Mesendoderm (in vitro differentiated cells): ENCODE results near the gene ACOT11.

ENCODE experiments used
- DNase-seq: peaks from one replicate; pipeline ENCODE4 v3.0.0; 2013
- H2AK5ac ChIP-seq: 2 replicates; pipeline ENCODE4 v1.6.1; 2013; ENCODE audit warnings: low read length, inconsistent platforms
- H2BK120ac ChIP-seq: 2 replicates; pipeline ENCODE4 v1.6.1; 2013; ENCODE audit warnings: low read depth, mild to moderate bottlenecking, low read length, moderate library complexity, mixed read lengths
- H2BK15ac ChIP-seq: replicated peaks from 2 replicates; pipeline ENCODE4 v1.6.1; 2013; ENCODE audit warnings: low read depth, mild to moderate bottlenecking, moderate library complexity
- H2BK5ac ChIP-seq: 2 replicates; pipeline ENCODE4 v1.6.1; 2013; ENCODE audit warnings: low read length, inconsistent platforms
- H3K18ac ChIP-seq: 2 replicates; pipeline ENCODE4 v1.6.1; 2013; ENCODE audit warnings: mild to moderate bottlenecking, low read length, mixed read lengths
- H3K23ac ChIP-seq: one replicate; pipeline ENCODE4 v1.6.1; 2013; ENCODE audit warnings: low read length
- H3K27ac ChIP-seq: 2 replicates; pipeline ENCODE4 v1.5.1; 2013; ENCODE audit warnings: low read depth, mild to moderate bottlenecking, inconsistent platforms, low read length, moderate library complexity
- H3K27me3 ChIP-seq: 2 replicates; pipeline ENCODE4 v1.6.1; 2013; ENCODE audit warnings: low read length, control low read depth, mild to moderate bottlenecking, inconsistent platforms; ENCODE audit not compliant: insufficient read depth, poor library complexity
- H3K36me3 ChIP-seq: 2 replicates; pipeline ENCODE4 v1.6.1; 2013; ENCODE audit warnings: low read length, inconsistent platforms; ENCODE audit not compliant: control insufficient read depth, insufficient read depth
- H3K4ac ChIP-seq: one replicate; pipeline ENCODE4 v1.6.1; 2013; ENCODE audit warnings: low read depth, mild to moderate bottlenecking, low read length, moderate library complexity
- H3K4me1 ChIP-seq: 2 replicates; pipeline ENCODE4 v1.6.1; 2013; ENCODE audit warnings: low read depth, low read length, inconsistent platforms; ENCODE audit not compliant: control insufficient read depth
- H3K4me2 ChIP-seq: 2 replicates; pipeline ENCODE4 v1.6.1; 2013; ENCODE audit warnings: low read length
- H3K4me3 ChIP-seq: 2 replicates; pipeline ENCODE4 v1.5.1; 2013; ENCODE audit warnings: mild to moderate bottlenecking, low read length
- H3K56ac ChIP-seq: one replicate; pipeline ENCODE4 v1.6.1; 2013; ENCODE audit warnings: low read length
- H3K79me1 ChIP-seq: 2 replicates; pipeline ENCODE4 v1.6.1; 2013; ENCODE audit warnings: low read length, inconsistent platforms
- H3K79me2 ChIP-seq: 2 replicates; pipeline ENCODE4 v1.6.1; 2013; ENCODE audit warnings: mild to moderate bottlenecking, low read length; ENCODE audit not compliant: control insufficient read depth, insufficient read depth
- H3K9ac ChIP-seq: 2 replicates; pipeline ENCODE4 v1.6.1; 2013; ENCODE audit warnings: low read length, inconsistent platforms
- H4K5ac ChIP-seq: one replicate; pipeline ENCODE4 v1.6.1; 2013; ENCODE audit warnings: low read length
- H4K8ac ChIP-seq: one replicate; pipeline ENCODE4 v1.6.1; 2013; ENCODE audit warnings: low read depth, mild to moderate bottlenecking, control low read depth, low read length, moderate library complexity
- WGBS: extraction: QIAGEN DNeasy Blood & Tissue Kit; methylation state at CpG from one replicate; pipeline ENCODE4 v1.1.7; 2013; ENCODE audit warnings: low lambda C conversion rate, missing lambda C conversion rate; ENCODE audit not compliant: insufficient coverage; ENCODE audit errors: extremely low coverage; 5-methylcytosine and 5-hydroxymethylcytosine counted together

The ACOT11 gene

DNA sequence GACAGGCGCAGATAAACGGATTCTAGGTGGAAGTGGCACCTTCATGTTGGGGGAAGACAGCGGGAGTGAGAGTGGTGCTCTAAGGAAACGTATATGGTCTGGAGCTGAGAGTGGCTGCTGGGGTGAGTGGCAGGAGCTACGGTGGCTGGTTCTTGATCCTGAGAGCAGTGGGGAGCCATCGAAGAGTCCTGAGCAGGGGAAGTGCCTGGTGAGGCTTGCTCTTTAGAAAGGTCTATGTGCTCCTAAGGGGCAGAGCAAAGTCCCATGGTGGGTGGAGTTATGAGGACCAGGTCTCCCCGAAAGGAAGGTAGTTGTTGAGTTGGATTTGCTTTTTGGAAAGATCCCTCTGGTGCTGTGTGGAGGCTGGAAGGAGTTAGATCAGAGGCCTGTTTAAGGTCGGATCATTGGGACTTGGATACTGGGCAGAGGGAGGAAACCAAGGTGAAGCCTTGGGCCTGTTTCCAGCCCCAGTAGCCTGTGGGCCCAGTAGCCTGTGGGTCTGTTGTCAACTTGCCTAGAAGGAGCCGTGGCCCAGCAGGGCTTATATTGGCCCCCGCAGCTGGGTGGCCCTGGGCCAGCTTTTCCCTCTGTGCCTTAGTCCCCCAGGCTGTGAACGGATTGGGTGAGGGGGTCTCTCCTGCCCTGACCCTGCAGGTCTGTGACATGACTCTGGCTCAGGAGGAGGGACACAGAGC, 33.0 kb downstream of the ACOT11 start:
- no peaks in the 10 kb centered on the region for H3K79me1 ChIP-seq
- H2AK5ac ChIP-seq: no peak overlapping the region
- WGBS: no CpG with 5 or more reads among the region's 11 CpGs
- no peak overlapping the region for H4K8ac ChIP-seq
- no peak overlapping the region for H3K9ac ChIP-seq
- no peak for DNase-seq
- no peak overlapping the region for H3K23ac ChIP-seq
- no peaks in the 10 kb centered on the region for H3K79me2 ChIP-seq
- no peak overlapping the region for H2BK5ac ChIP-seq
- H3K4me1 ChIP-seq: no peaks in the 10 kb centered on the region
- H3K4me3 ChIP-seq: no peak overlapping the region
- H3K36me3 ChIP-seq: no peaks in the 10 kb centered on the region
- H4K5ac ChIP-seq: no peak overlapping the region
- H3K4ac ChIP-seq: no peak overlapping the region
- H2BK120ac ChIP-seq: no peak overlapping the region
- H3K27ac ChIP-seq: no peak overlapping the region
- H3K56ac ChIP-seq: no peak overlapping the region
- H3K27me3 ChIP-seq: no peaks in the 10 kb centered on the region
- no peak overlapping the region for H3K4me2 ChIP-seq
- no peak overlapping the region for H2BK15ac ChIP-seq
- no peak overlapping the region for H3K18ac ChIP-seq

DNA sequence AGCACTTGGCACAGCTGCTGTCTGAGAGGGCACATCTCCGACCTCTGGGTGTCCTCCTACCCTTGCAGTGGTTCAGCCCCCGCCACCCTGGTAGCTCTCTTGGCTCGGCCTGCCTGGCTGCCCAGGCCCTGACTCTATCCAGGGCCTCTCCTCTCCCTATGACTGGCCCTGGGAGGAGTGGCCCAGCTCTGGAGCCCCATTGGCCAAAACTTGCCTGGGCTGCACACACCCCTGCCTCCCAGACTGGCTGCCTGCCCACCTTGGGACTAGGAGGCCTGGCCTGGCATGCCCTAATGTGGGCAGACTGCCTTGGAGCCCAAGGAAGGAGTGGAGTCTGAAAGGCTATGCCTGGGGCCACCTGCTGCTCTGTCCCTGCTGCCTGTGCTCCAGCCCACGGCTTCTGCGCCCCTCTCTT, 33.6 kb downstream of the ACOT11 start:
- Histone ChIP-seq H3K4ac (no peak overlapping the region), H2BK120ac (no peak overlapping the region), H4K8ac (no peak overlapping the region), H4K5ac (no peak overlapping the region), H3K4me1 (no peaks in the 10 kb centered on the region), H3K27ac (no peak overlapping the region), H2AK5ac (no peak overlapping the region), H3K18ac (no peak overlapping the region), H2BK15ac (no peak overlapping the region), H3K9ac (no peak overlapping the region), H3K36me3 (no peaks in the 10 kb centered on the region), H3K27me3 (no peaks in the 10 kb centered on the region), H2BK5ac (no peak overlapping the region), H3K79me1 (no peaks in the 10 kb centered on the region), H3K79me2 (no peaks in the 10 kb centered on the region), H3K4me3 (no peak overlapping the region), H3K23ac (no peak overlapping the region), H3K56ac (no peak overlapping the region), H3K4me2 (no peak overlapping the region)
- no CpG with 5 or more reads among the region's 5 CpGs for WGBS
- no peak for DNase-seq

DNA sequence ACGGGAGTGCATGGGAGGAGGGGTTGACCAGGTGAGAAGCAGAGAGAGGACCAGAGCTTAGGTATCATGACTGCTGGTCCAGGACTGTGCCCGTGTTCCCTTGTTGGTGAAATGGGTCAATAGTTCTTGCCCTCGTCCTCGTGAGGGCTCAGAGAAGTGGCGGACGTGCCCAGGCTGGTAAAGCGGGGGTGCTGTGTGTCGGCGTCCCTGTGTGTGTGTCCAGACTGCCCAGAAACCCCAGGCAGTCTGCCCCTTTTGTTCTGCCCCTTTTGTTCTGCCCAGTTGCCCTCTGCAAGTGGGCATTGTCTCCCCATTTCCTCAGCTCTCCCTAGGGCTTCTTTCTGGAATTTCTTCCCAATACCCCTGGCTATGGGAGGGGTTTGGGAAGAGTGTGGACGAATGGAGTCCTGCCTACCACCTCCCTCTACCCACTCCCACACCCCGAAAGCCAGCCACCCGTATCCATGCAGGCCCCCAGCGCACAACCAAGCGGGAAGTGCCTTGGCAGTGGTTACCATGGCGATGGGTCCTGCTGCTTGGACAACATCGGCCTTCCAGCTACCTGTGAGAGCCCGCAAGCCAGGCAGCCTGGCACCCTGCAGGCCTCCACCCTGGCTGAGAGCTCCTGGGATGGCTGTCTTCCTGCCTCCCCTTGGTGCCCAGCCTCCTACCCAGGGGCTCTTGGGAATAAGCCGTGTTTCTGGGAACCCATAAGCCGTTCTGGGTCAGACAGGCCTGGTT, 34.7 kb downstream of the ACOT11 start:
- Histone ChIP-seq H3K9ac (no peak overlapping the region), H2BK15ac (no peak overlapping the region), H3K18ac (no peak overlapping the region), H3K79me1 (no peaks in the 10 kb centered on the region), H4K8ac (no peak overlapping the region), H3K4me2 (no peak overlapping the region), H3K4me1 (no peaks in the 10 kb centered on the region), H3K23ac (no peak overlapping the region), H4K5ac (no peak overlapping the region), H3K4ac (no peak overlapping the region), H2BK5ac (no peak overlapping the region), H2AK5ac (no peak overlapping the region), H3K79me2 (no peaks in the 10 kb centered on the region), H3K4me3 (no peak overlapping the region), H3K27me3 (no peaks in the 10 kb centered on the region), H2BK120ac (no peak overlapping the region), H3K56ac (no peak overlapping the region), H3K27ac (no peak overlapping the region), H3K36me3 (no peaks in the 10 kb centered on the region)
- WGBS: no CpG with 5 or more reads among the region's 19 CpGs
- DNase-seq: peak; percentile 70

DNA sequence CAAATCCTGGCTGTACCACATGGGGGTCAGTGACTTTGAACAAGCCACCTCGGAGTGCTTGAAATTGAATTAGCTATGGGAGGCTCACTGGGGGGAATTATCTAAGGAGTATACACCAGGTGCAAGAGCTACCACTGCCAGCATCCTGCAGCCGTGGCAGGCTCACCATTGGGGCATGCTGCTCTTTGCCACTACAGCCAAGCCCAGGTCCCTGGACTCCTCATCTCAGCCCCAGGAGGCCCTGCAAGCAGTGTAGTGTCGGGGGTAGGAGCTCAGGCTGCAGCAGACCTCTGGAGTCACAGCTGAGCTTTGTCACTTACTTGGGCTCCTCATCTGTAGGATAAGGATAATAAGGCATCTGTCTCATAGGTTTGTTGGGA, 35.3 kb downstream of the ACOT11 start:
- H3K18ac ChIP-seq: no peak overlapping the region
- H2AK5ac ChIP-seq: no peak overlapping the region
- no peak for DNase-seq
- no peaks in the 10 kb centered on the region for H3K36me3 ChIP-seq
- WGBS: no CpG with 5 or more reads among the region's 3 CpGs
- H3K9ac ChIP-seq: no peak overlapping the region
- H2BK5ac ChIP-seq: no peak overlapping the region
- no peak overlapping the region for H3K56ac ChIP-seq
- H2BK120ac ChIP-seq: no peak overlapping the region
- no peak overlapping the region for H2BK15ac ChIP-seq
- H3K4me1 ChIP-seq: no peaks in the 10 kb centered on the region
- no peak overlapping the region for H4K8ac ChIP-seq
- no peak overlapping the region for H4K5ac ChIP-seq
- no peak overlapping the region for H3K4me2 ChIP-seq
- H3K27me3 ChIP-seq: no peaks in the 10 kb centered on the region
- no peak overlapping the region for H3K4me3 ChIP-seq
- H3K23ac ChIP-seq: no peak overlapping the region
- H3K79me2 ChIP-seq: no peaks in the 10 kb centered on the region
- H3K79me1 ChIP-seq: no peaks in the 10 kb centered on the region
- no peak overlapping the region for H3K4ac ChIP-seq
- no peak overlapping the region for H3K27ac ChIP-seq

DNA sequence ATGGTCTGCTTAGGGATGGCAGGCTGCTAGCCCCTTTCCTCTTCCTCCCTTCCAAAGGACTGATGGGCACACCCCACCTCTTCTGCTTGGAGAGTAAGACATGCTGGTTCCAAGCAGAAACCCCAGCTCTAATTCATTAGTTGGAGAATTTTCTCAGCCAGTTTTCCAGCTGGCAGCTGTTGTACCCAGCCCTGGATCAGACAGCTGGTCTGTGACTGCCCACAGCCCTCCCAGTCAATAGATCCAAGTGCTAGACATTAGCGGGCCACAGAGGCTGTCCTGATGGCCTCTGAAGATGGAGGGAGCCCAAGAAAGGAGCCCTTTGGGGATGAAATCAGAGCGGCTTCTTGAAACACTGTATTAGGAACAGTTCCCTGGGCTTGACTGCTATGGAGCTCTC, 35.8 kb downstream of the ACOT11 start:
- Histone ChIP-seq H3K27ac (no peak overlapping the region), H2BK120ac (no peak overlapping the region)
- no peak for DNase-seq

More for the DNA sequence above, 35.8 kb downstream of the ACOT11 start:
- no peak overlapping the region for H3K4me3 ChIP-seq
- H4K8ac ChIP-seq: no peak overlapping the region
- H3K79me2 ChIP-seq: no peaks in the 10 kb centered on the region
- H3K9ac ChIP-seq: no peak overlapping the region
- no peak overlapping the region for H3K56ac ChIP-seq
- no peak overlapping the region for H2BK5ac ChIP-seq
- H3K79me1 ChIP-seq: no peaks in the 10 kb centered on the region
- H3K36me3 ChIP-seq: no peaks in the 10 kb centered on the region
- no peak overlapping the region for H2AK5ac ChIP-seq
- WGBS: no CpG with 5 or more reads among the region's 2 CpGs
- no peaks in the 10 kb centered on the region for H3K4me1 ChIP-seq
- no peak overlapping the region for H4K5ac ChIP-seq
- H3K4ac ChIP-seq: no peak overlapping the region
- H2BK15ac ChIP-seq: no peak overlapping the region
- no peak overlapping the region for H3K23ac ChIP-seq
- no peak overlapping the region for H3K18ac ChIP-seq
- H3K27me3 ChIP-seq: no peaks in the 10 kb centered on the region
- H3K4me2 ChIP-seq: no peak overlapping the region
